WTC11 (cell line): ENCODE results near the gene POLDIP2. TPM values are rescaled to one million over a fixed set of nuclear protein-coding genes. Genes with fewer than 3 reads are reported as not detected.

Experiments
- ATAC-seq: fragments of 200-7000 bp; cut with Tn5 transposase; 2 replicates; pipeline ENCODE4 v1.10.0; 2021; ENCODE audit warnings: mild to moderate bottlenecking, moderate library complexity
- CTCF ChIA-PET: fragments of 300-600 bp; sonication (Branson Sonifier 250); formaldehyde crosslinking; loops from one replicate; lab custom pipeline; 2021; ENCODE audit warnings: antibody characterized with exemption; lab: Charles Lee
- POLR2A ChIA-PET: fragments of 350-600 bp; sonication (Branson Sonifier 250); formaldehyde crosslinking; loops from one replicate; lab custom pipeline; 2021; ENCODE audit warnings: antibody characterized with exemption; lab: Charles Lee
- DNase-seq: peaks from one replicate; pipeline ENCODE4 v3.0.0; 2021; ENCODE audit warnings: low spot score
- H3K27ac Mint-ChIP-seq: 2 replicates; pipeline ENCODE4 v1.8.0; 2021; ENCODE audit warnings: mixed read lengths
- H3K27me3 Mint-ChIP-seq: 2 replicates; pipeline ENCODE4 v1.8.0; 2021; ENCODE audit warnings: low read depth, mild to moderate bottlenecking, moderate library complexity, mixed read lengths
- H3K36me3 Mint-ChIP-seq: 2 replicates; pipeline ENCODE4 v1.8.0; 2021; ENCODE audit warnings: mixed read lengths
- H3K4me1 Mint-ChIP-seq: 2 replicates; pipeline ENCODE4 v1.8.0; 2022; ENCODE audit warnings: mixed read lengths
- H3K4me3 Mint-ChIP-seq: 2 replicates; pipeline ENCODE4 v1.8.0; 2021; ENCODE audit warnings: mild to moderate bottlenecking, moderate library complexity, mixed read lengths
- H3K9me3 Mint-ChIP-seq: 2 replicates; pipeline ENCODE4 v1.8.0; 2021; ENCODE audit warnings: mixed read lengths
- AR ChIP-seq: fragments of 250-450 bp; sonication (Bioruptor Pico); IDR thresholded peaks from 2 replicates; pipeline ENCODE4 v1.9.0; 2021; ENCODE audit warnings: mild to moderate bottlenecking
- ARID4B ChIP-seq: sonication (generic); formaldehyde crosslinking; IDR thresholded peaks from 2 replicates; pipeline ENCODE4 v1.8.0; 2023; ENCODE audit warnings: missing genetic modification reagents, mild to moderate bottlenecking, borderline replicate concordance
- ATF1 ChIP-seq: sonication (generic); formaldehyde crosslinking; IDR thresholded peaks from 2 replicates; pipeline ENCODE4 v1.8.1; 2023; ENCODE audit warnings: mild to moderate bottlenecking, moderate library complexity, missing genetic modification reagents
- CREB1 ChIP-seq: sonication (generic); formaldehyde crosslinking; IDR thresholded peaks from 2 replicates; pipeline ENCODE4 v1.8.0; 2023; ENCODE audit warnings: mild to moderate bottlenecking, missing genetic modification reagents
- CREM ChIP-seq: sonication (generic); formaldehyde crosslinking; IDR thresholded peaks from 2 replicates; pipeline ENCODE4 v1.8.1; 2022; ENCODE audit warnings: mild to moderate bottlenecking, missing genetic modification reagents, moderate library complexity
- EMX1 ChIP-seq: fragments of 250-450 bp; sonication (Bioruptor Pico); IDR thresholded peaks from 2 replicates; pipeline ENCODE4 v1.8.0; 2021; ENCODE audit warnings: mild to moderate bottlenecking
- FOXJ3 ChIP-seq: sonication (generic); formaldehyde crosslinking; IDR thresholded peaks from 2 replicates; pipeline ENCODE4 v1.9.0; 2021; ENCODE audit warnings: missing genetic modification reagents, mild to moderate bottlenecking, borderline replicate concordance
- FOXK1 ChIP-seq: sonication (generic); formaldehyde crosslinking; IDR thresholded peaks from 2 replicates; pipeline ENCODE4 v1.8.0; 2022; ENCODE audit warnings: mild to moderate bottlenecking, moderate library complexity, missing genetic modification reagents
- GTF2I ChIP-seq: fragments of 250-450 bp; sonication (Bioruptor Pico); conservative IDR thresholded peaks from 2 replicates; pipeline ENCODE4 v1.4.0; 2021; ENCODE audit warnings: mild to moderate bottlenecking
- IRF1 ChIP-seq: sonication (generic); formaldehyde crosslinking; IDR thresholded peaks from 2 replicates; pipeline ENCODE4 v1.8.0; 2023; ENCODE audit warnings: missing genetic modification reagents
- JAZF1 ChIP-seq: fragments of 250-450 bp; sonication (Bioruptor Pico); IDR thresholded peaks from 2 replicates; pipeline ENCODE4 v1.9.0; 2021; ENCODE audit warnings: moderate library complexity, mild to moderate bottlenecking, inconsistent platforms
- MXD4 ChIP-seq: fragments of 250-450 bp; sonication (Bioruptor Pico); IDR thresholded peaks from 2 replicates; pipeline ENCODE4 v1.8.0; 2021; ENCODE audit warnings: mild to moderate bottlenecking, moderate library complexity, borderline replicate concordance
- MYBL2 ChIP-seq: sonication (generic); formaldehyde crosslinking; IDR thresholded peaks from 2 replicates; pipeline ENCODE4 v1.8.1; 2023; ENCODE audit warnings: mild to moderate bottlenecking, moderate library complexity, missing genetic modification reagents
- NR2C2 ChIP-seq: sonication (generic); formaldehyde crosslinking; IDR thresholded peaks from 2 replicates; pipeline ENCODE4 v1.8.0; 2022; ENCODE audit warnings: mild to moderate bottlenecking, missing genetic modification reagents
- OVOL2 ChIP-seq: fragments of 250-450 bp; sonication (Bioruptor Pico); IDR thresholded peaks from 2 replicates; pipeline ENCODE4 v1.9.0; 2021; ENCODE audit warnings: mild to moderate bottlenecking, borderline replicate concordance
- PREB ChIP-seq: sonication (generic); formaldehyde crosslinking; IDR thresholded peaks from 2 replicates; pipeline ENCODE4 v1.8.1; 2022; ENCODE audit warnings: mild to moderate bottlenecking, missing genetic modification reagents, moderate library complexity, borderline replicate concordance
- PRRX2 ChIP-seq: fragments of 250-450 bp; sonication (Bioruptor Pico); IDR thresholded peaks from 2 replicates; pipeline ENCODE4 v1.8.0; 2021; ENCODE audit warnings: mild to moderate bottlenecking
- RELA ChIP-seq: sonication (generic); formaldehyde crosslinking; IDR thresholded peaks from 2 replicates; pipeline ENCODE4 v1.8.1; 2022; ENCODE audit warnings: missing genetic modification reagents, mild to moderate bottlenecking, borderline replicate concordance
- SMAD4 ChIP-seq: sonication (generic); formaldehyde crosslinking; IDR thresholded peaks from 2 replicates; pipeline ENCODE4 v1.8.0; 2022; ENCODE audit warnings: mild to moderate bottlenecking, missing genetic modification reagents
- SP1 ChIP-seq: sonication (generic); formaldehyde crosslinking; conservative IDR thresholded peaks from 2 replicates; pipeline ENCODE4 v1.8.1; 2022; ENCODE audit warnings: missing genetic modification reagents
- STAT6 ChIP-seq: sonication (generic); formaldehyde crosslinking; conservative IDR thresholded peaks from 2 replicates; pipeline ENCODE4 v1.8.1; 2023; ENCODE audit warnings: mild to moderate bottlenecking, low read depth, missing genetic modification reagents, moderate library complexity
- TCF7 ChIP-seq: sonication (generic); formaldehyde crosslinking; IDR thresholded peaks from 2 replicates; pipeline ENCODE4 v1.8.0; 2022; ENCODE audit warnings: mild to moderate bottlenecking, low read depth, missing genetic modification reagents, moderate library complexity
- TEAD1 ChIP-seq: sonication (generic); formaldehyde crosslinking; IDR thresholded peaks from 2 replicates; pipeline ENCODE4 v1.8.0; 2022; ENCODE audit warnings: mild to moderate bottlenecking, missing genetic modification reagents
- TEAD4 ChIP-seq: sonication (generic); formaldehyde crosslinking; IDR thresholded peaks from 2 replicates; pipeline ENCODE4 v1.8.0; 2022; ENCODE audit warnings: mild to moderate bottlenecking, missing genetic modification reagents
- TP53 ChIP-seq: sonication (generic); formaldehyde crosslinking; IDR thresholded peaks from 2 replicates; pipeline ENCODE4 v1.8.1; 2023; ENCODE audit warnings: mild to moderate bottlenecking, missing genetic modification reagents
- ZBTB21 ChIP-seq: sonication (generic); formaldehyde crosslinking; IDR thresholded peaks from 2 replicates; pipeline ENCODE4 v1.8.1; 2023; ENCODE audit warnings: mild to moderate bottlenecking, missing genetic modification reagents, borderline replicate concordance
- ZNF219 ChIP-seq: sonication (generic); formaldehyde crosslinking; IDR thresholded peaks from 2 replicates; pipeline ENCODE4 v1.8.0; 2023; ENCODE audit warnings: missing genetic modification reagents, mild to moderate bottlenecking, borderline replicate concordance
- total RNA-seq: library from RNA; stranded (reverse); gene quantifications from 3 replicates; pipeline ENCODE4 v1.2.3, GENCODE V29; 2021

POLDIP2 gene
- total RNA-seq, 1 experiment from 2014 or later, result 85.4 TPM

GRCh38 chr17:28381141-28381825, 24.0 kb upstream of the POLDIP2 start:
- Mint-ChIP-seq H3K27ac (no peak overlapping the region), H3K27me3 (peaks cover 79% of the 10 kb centered on the region), H3K9me3 (no peaks in the 10 kb centered on the region), H3K4me3 (peak overlapping the region; percentile 58), H3K4me1 (peaks cover 11% of the 10 kb centered on the region), H3K36me3 (peaks cover 2% of the 10 kb centered on the region; the same call in 1 of the 2 replicates)
- DNase-seq, result peak; percentile 85
- POLR2A ChIA-PET, result no interaction called here
- ATAC-seq, result peak; percentile 77
- CTCF ChIA-PET, result interaction anchor here (0.6 to 6.9 kb wide), 9 partner anchors 11 to 155 kb away, joined by 3 to 63 read pairs (median 3); partner anchors contain the start of gene VTN
- TF ChIP-seq CREM (CRISPR knock-in tag), result no peak
- no peak for TF ChIP-seq MXD4
- TF ChIP-seq AR (CRISPR knock-in tag), result no peak
- TF ChIP-seq IRF1 (CRISPR knock-in tag), result peak; percentile 71; the same call in 1 of the 2 replicates
- no peak for TF ChIP-seq STAT6 (CRISPR knock-in tag)
- TF ChIP-seq PREB (CRISPR knock-in tag), result no peak
- TF ChIP-seq ZBTB21 (CRISPR knock-in tag), result no peak
- peak; percentile 48; the same call in 1 of the 2 replicates for TF ChIP-seq FOXK1
- TF ChIP-seq TP53, result peak; percentile 85
- TF ChIP-seq FOXJ3, result no peak
- TF ChIP-seq EMX1 (CRISPR knock-in tag), result no peak
- peak; percentile 91; the same call in 1 of the 2 replicates for TF ChIP-seq TEAD1 (CRISPR knock-in tag)
- peak; percentile 49; the same call in 1 of the 2 replicates for TF ChIP-seq ATF1
- no peak; the same call in 1 of the 2 replicates for TF ChIP-seq MYBL2 (CRISPR knock-in tag)
- TF ChIP-seq CREB1 (CRISPR knock-in tag), result peak; percentile 54; the same call in 1 of the 2 replicates
- TF ChIP-seq SMAD4 (CRISPR knock-in tag), result peak; percentile 81
- no peak for TF ChIP-seq OVOL2
- TF ChIP-seq GTF2I (CRISPR knock-in tag), result no peak
- no peak for TF ChIP-seq SP1 (CRISPR knock-in tag)
- TF ChIP-seq RELA (CRISPR knock-in tag), result no peak
- TF ChIP-seq NR2C2 (CRISPR knock-in tag), result 0 out of 2 replicates have a peak, but pooled peaks have one; percentile 46
- TF ChIP-seq JAZF1, result no peak
- TF ChIP-seq ARID4B (CRISPR knock-in tag), result peak; percentile 87; the same call in 1 of the 2 replicates
- TF ChIP-seq TEAD4, result no peak; the same call in 1 of the 2 replicates
- TF ChIP-seq TCF7 (CRISPR knock-in tag), result peak; percentile 38; the same call in 1 of the 2 replicates
- 0 out of 2 replicates have a peak, but pooled peaks have one; percentile 48 for TF ChIP-seq ZNF219 (CRISPR knock-in tag)
- 0 out of 2 replicates have a peak, but pooled peaks have one; percentile 22 for TF ChIP-seq PRRX2 (CRISPR knock-in tag)
